G401.6 (cell line): ENCODE measurements around the gene PRDM8.
"Not testable (repeated sequence)": the region's sequence is repeated elsewhere in the genome, so short reads cannot be mapped to it uniquely, and the experiment has no call there.

Experiments used
- FAIRE-seq: peaks from 2 replicates; lab custom pipeline; 2012; peaks lifted over from hg19 to GRCh38; lab: Jason Lieb, UNC

PRDM8 gene

GRCh38 chr4:80196922-80197573 lies at the start of gene PRDM8:
Gene PRDM8 (plus strand): TSS chr4:80197503. CDS start chr4:80200081, 2,578 bp downstream.
- no peak for FAIRE-seq

GRCh38 chr4:80150387-80151180 lies 46.7 kb upstream of the PRDM8 start:
- FAIRE-seq = peak; percentile 11

GRCh38 chr4:80151981-80152380 lies 45.3 kb upstream of the PRDM8 start:
- FAIRE-seq = no peak

- FAIRE-seq = no peak
Measured at GRCh38 chr4:80153874-80154544, 43.3 kb upstream of the PRDM8 start.

GRCh38 chr4:80154545-80154933 lies 42.8 kb upstream of the PRDM8 start:
- no peak for FAIRE-seq

GRCh38 chr4:80155316-80155982 lies 41.9 kb upstream of the PRDM8 start:
- FAIRE-seq = no peak

GRCh38 chr4:80156410-80156809 lies 40.9 kb upstream of the PRDM8 start:
- no peak for FAIRE-seq

GRCh38 chr4:80161413-80162058 lies 35.8 kb upstream of the PRDM8 start:
- FAIRE-seq = no peak

- no peak for FAIRE-seq
Measured at GRCh38 chr4:80162418-80162817, 34.9 kb upstream of the PRDM8 start.

- no peak for FAIRE-seq
Measured at GRCh38 chr4:80165855-80166254, 31.4 kb upstream of the PRDM8 start.

GRCh38 chr4:80171251-80171650 lies 26.1 kb upstream of the PRDM8 start:
- no peak for FAIRE-seq

- no peak for FAIRE-seq
Measured at GRCh38 chr4:80171656-80172055, 25.6 kb upstream of the PRDM8 start.

GRCh38 chr4:80172203-80172602 lies 25.1 kb upstream of the PRDM8 start:
- no peak for FAIRE-seq

GRCh38 chr4:80173401-80173800 lies 23.9 kb upstream of the PRDM8 start:
- no peak for FAIRE-seq

GRCh38 chr4:80173841-80174240 lies 23.5 kb upstream of the PRDM8 start:
- no peak for FAIRE-seq

- FAIRE-seq = not testable (repeated sequence)
Measured at GRCh38 chr4:80177793-80178192, 19.5 kb upstream of the PRDM8 start.

- no peak for FAIRE-seq
Measured at GRCh38 chr4:80178964-80179363, 18.3 kb upstream of the PRDM8 start.

GRCh38 chr4:80179637-80180161 lies 17.6 kb upstream of the PRDM8 start:
- no peak for FAIRE-seq

- no peak for FAIRE-seq
Measured at GRCh38 chr4:80180743-80181142, 16.6 kb upstream of the PRDM8 start.

- no peak for FAIRE-seq
Measured at GRCh38 chr4:80182237-80182866, 15.0 kb upstream of the PRDM8 start.

- no peak for FAIRE-seq
Measured at GRCh38 chr4:80183250-80184052, 13.9 kb upstream of the PRDM8 start.
